ENCODE results near the gene CD177.
"Not testable (repeated sequence)": the region's sequence is repeated elsewhere in the genome, so short reads cannot be mapped to it uniquely, and the experiment has no call there.

CD177 gene

GRCh38 chr19:43383254-43383653, 29.8 kb downstream of the CD177 start:
- DNase-seq: not testable (repeated sequence)

GRCh38 chr19:43383759-43384158, 30.3 kb downstream of the CD177 start:
- DNase-seq: not testable (repeated sequence)

- peak; percentile 69 for DNase-seq
Measured at GRCh38 chr19:43390903-43391551, 37.5 kb downstream of the CD177 start.

- DNase-seq: not testable (repeated sequence)
Measured at GRCh38 chr19:43391552-43391935, 38.1 kb downstream of the CD177 start.

- not testable (repeated sequence) for DNase-seq
Measured at GRCh38 chr19:43393501-43393900, 40.0 kb downstream of the CD177 start.

- DNase-seq: no peak
Measured at GRCh38 chr19:43395561-43395960, 42.1 kb downstream of the CD177 start.

GRCh38 chr19:43406297-43406696, 52.8 kb downstream of the CD177 start:
- no peak for DNase-seq

GRCh38 chr19:43407416-43408005, 54.0 kb downstream of the CD177 start:
- DNase-seq: no peak

GRCh38 chr19:43408043-43408442, 54.6 kb downstream of the CD177 start:
- no peak for DNase-seq

- no peak for DNase-seq
Measured at GRCh38 chr19:43409415-43409814, 55.9 kb downstream of the CD177 start.

GRCh38 chr19:43412441-43412840, 59.0 kb downstream of the CD177 start:
- no peak for DNase-seq
